Endothelial cell of umbilical vein (primary cell): ENCODE data around the gene CDH7.

Experiments
- EZH2 ChIP-seq: IDR thresholded peaks from 2 replicates; pipeline ENCODE4 v1.6.1; 2012; ENCODE audit warnings: borderline replicate concordance, low read depth, mild to moderate bottlenecking, moderate library complexity, low read length, inconsistent platforms; ENCODE audit not compliant: severe bottlenecking
- MYC ChIP-seq: IDR thresholded peaks from one replicate; pipeline ENCODE4 v1.6.1; 2011; ENCODE audit warnings: mild to moderate bottlenecking, low read depth, low read length
- POLR2A ChIP-seq: IDR thresholded peaks from 2 replicates; pipeline ENCODE4 v1.6.1; 2012; ENCODE audit warnings: low read depth, mild to moderate bottlenecking, control low read depth, low read length
- POLR2AphosphoS5 ChIP-seq: IDR thresholded peaks from 2 replicates; pipeline ENCODE4 v1.6.1; 2012; ENCODE audit warnings: low read depth, mild to moderate bottlenecking, control low read depth, low read length, moderate library complexity; ENCODE audit not compliant: insufficient read depth
- TF ChIP-seq, protein P1 (sequence below), 2 donors: IDR thresholded peaks; 1 replicate in 1 of 2; 2 replicates in 1 of 2; pipeline ENCODE4 v1.5.1; 2011; ENCODE audit warnings: low read length in 2 of 2, mild to moderate bottlenecking in 2 of 2, moderate library complexity in 2 of 2, control low read depth in 1 of 2, inconsistent platforms in 1 of 2, low read depth in 1 of 2; ENCODE audit not compliant: insufficient read depth in 1 of 2; ENCODE audit errors: extremely low read depth in 1 of 2
- TF ChIP-seq, protein P2 (sequence below): IDR thresholded peaks from 2 replicates; pipeline ENCODE4 v1.6.1; 2011; ENCODE audit not compliant: insufficient read depth, insufficient read length

DNA sequence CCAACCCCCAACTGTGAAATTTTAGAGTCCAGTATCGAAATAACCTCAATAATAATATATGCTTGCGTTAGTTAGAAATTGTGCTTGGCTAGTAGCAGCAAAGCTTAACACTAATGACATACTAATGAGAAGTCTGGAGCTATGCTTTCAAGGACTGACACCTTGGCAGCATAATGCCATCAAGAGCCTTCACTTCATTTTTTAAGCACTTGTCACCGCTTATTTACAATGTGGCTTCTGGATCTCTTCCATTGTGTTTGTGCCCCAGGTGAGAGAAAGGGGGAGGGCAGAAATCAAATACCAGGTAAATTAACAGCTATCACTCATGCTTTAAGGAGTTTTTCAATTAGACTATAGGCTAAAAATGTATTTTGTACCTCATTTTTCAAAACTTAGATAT, 101.5 kb downstream of the CDH7 start:
- TF ChIP-seq, protein P1, sequence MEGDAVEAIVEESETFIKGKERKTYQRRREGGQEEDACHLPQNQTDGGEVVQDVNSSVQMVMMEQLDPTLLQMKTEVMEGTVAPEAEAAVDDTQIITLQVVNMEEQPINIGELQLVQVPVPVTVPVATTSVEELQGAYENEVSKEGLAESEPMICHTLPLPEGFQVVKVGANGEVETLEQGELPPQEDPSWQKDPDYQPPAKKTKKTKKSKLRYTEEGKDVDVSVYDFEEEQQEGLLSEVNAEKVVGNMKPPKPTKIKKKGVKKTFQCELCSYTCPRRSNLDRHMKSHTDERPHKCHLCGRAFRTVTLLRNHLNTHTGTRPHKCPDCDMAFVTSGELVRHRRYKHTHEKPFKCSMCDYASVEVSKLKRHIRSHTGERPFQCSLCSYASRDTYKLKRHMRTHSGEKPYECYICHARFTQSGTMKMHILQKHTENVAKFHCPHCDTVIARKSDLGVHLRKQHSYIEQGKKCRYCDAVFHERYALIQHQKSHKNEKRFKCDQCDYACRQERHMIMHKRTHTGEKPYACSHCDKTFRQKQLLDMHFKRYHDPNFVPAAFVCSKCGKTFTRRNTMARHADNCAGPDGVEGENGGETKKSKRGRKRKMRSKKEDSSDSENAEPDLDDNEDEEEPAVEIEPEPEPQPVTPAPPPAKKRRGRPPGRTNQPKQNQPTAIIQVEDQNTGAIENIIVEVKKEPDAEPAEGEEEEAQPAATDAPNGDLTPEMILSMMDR (IDR thresholded peaks at IDR 0.05; ENCODE audit: extremely low read depth in 1 of 2, insufficient read depth in 1 of 2, low read depth in 1 of 2, low read length in 2 of 2), result no peak
- TF ChIP-seq EZH2 (no peak), POLR2A (no peak), MYC (no peak), POLR2AphosphoS5 (no peak)
- TF ChIP-seq, protein P2, sequence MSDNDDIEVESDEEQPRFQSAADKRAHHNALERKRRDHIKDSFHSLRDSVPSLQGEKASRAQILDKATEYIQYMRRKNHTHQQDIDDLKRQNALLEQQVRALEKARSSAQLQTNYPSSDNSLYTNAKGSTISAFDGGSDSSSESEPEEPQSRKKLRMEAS, result no peak
